Left colon (tissue), 2 donors: ENCODE data around the gene CD83. TPM values are rescaled to one million over a fixed set of nuclear protein-coding genes. Genes with fewer than 3 reads are reported as not detected.
"Not testable (repeated sequence)": the region's sequence is repeated elsewhere in the genome, so short reads cannot be mapped to it uniquely, and the experiment has no call there.

ENCODE experiments used
- ATAC-seq: fragments of 200-7000 bp; cut with Tn5 transposase; one replicate; pipeline ENCODE4 v1.9.1; 2020; ENCODE audit warnings: mild to moderate bottlenecking, moderate library complexity
- DNase-seq, 2 donors: peaks; one replicate each; pipeline ENCODE4 v3.0.0-alpha.2; 2020
- intact Hi-C, 2 donors: fragments of 100-400 bp; cut with DNase I in 1 of 2; cut with micrococcal nuclease in 1 of 2; formaldehyde crosslinking; loops; one replicate each; pipeline versions ENCODE4 v1.11.2 to v1.14.0; 2022; cut with DNase I, micrococcal nuclease
- long read RNA-seq: library from polyadenylated mRNA; unstranded; transcript quantifications from one replicate; pipeline ENCODE4 v2.0.0, GENCODE V29; 2021
- total RNA-seq, 2 donors: library from RNA; stranded (reverse); fragmentation: NEBNext Ultra II Directional; extraction: Animal tissue kit (Norgen Biotek cat#: 25700); gene quantifications; one replicate each; pipeline ENCODE4 v1.2.1, GENCODE V29; 2021
- donor health status: DM: no; HTN: no; CAD: no.
- donor health status: DM: yes; HTN: yes; CAD: no.

The CD83 gene, protein sequence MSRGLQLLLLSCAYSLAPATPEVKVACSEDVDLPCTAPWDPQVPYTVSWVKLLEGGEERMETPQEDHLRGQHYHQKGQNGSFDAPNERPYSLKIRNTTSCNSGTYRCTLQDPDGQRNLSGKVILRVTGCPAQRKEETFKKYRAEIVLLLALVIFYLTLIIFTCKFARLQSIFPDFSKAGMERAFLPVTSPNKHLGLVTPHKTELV
- 1 to 10 TPM; 1.3 to 2.6 TPM for total RNA-seq
- long read RNA-seq, partial matches to known transcripts: 0 of 2 reads
- long read RNA-seq, other reads (novel, unspliced or antisense): 0 of 2 reads

DNA sequence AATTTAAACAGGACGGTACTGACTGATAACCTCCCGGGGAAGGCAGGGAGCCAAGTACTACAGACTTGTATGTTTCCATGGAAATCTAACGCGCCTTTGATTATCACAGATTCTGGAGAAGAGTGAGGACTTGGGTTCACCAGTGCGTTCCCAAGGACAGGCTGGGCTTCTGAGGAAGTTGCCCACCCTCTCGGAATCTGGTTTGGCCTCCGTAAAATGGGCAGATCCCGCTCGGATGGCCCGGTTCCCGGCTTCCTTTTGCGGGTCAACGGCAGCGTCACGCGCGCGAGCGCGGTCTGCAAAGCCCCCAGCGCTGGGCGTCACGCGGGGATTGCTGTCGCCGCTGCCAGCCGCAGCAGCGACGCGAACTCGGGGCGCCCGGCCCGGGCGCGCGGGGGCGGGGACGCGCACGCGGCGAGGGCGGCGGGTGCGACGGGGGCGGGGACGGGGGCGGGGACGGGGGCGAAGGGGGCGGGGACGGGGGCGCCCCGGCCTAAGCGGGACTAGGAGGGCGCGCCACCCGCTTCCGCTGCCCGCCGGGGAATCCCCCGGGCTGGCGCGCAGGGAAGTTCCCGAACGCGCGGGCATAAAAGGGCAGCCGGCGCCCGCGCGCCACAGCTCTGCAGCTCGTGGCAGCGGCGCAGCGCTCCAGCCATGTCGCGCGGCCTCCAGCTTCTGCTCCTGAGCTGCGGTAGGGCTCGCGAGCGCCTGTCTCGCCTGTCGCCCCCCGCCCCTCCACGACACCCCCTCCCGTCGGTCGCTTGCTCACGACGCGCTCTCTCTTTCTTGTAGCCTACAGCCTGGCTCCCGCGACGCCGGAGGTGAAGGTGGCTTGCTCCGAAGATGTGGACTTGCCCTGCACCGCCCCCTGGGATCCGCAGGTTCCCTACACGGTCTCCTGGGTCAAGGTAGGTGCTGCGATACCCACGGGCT lies at the start of gene CD83:
Gene CD83, plus strand, starts transcription at position 615 of the 933 bp plus-strand sequence. Its CDS starts 40 bp downstream, at position 655.
- intact Hi-C loops: no loop called here
- ATAC-seq (peak; percentile 96), DNase-seq (peak; percentile 68 to 79)

DNA sequence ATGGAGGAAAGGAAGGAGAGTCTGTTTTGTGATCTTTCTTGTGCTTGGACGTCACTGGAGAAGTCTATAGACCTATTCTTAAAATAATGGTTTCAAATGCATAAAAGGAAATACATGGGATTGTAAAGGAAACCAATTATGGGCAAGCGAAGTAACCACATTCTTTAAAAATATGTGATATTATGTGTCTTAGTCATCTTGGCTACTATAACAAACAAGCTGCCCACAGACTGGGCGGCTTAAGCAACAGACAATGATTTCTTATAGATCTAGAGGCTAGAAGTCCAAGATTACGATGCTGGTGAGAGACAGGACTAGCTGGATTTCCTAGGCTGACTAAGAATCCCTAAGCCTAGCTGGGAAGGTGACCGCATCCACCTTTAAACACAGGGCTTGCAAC lies 49.4 kb upstream of the CD83 start:
- no peak for ATAC-seq
- intact Hi-C loops: loop anchor here in 1 of 2 donors (5.0 to 10.0 kb wide), 2 partner anchors 161 to 273 kb away; no protein-coding TSS in a partner anchor
- DNase-seq: no peak

DNA sequence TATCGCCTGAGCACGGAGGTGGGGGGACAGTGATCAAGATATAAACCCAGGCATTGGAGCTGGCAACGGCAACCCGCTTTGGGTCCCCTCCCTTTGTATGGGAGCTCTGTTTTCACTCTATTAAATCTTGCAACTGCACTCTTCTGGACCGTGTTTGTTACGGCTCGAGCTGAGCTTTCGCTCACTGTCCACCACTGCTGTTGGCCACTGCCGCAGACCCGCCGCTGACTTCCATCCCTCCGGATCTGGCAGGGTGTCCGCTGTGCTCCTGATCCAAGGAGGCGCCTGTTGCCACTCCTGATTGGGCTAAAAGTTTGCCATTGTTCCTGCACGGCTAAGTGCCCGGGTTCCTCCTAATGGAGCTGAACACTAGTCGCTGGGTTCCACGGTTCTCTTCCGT lies 48.9 kb upstream of the CD83 start:
- no peak for ATAC-seq
- no peak for DNase-seq
- intact Hi-C loops: loop anchor here in 1 of 2 donors (5.0 to 10.0 kb wide), 2 partner anchors 161 to 274 kb away; no protein-coding TSS in a partner anchor

GRCh38 chr6:14070457-14070856 lies 47.1 kb upstream of the CD83 start:
- no peak for ATAC-seq
- intact Hi-C loops: no loop called here

GRCh38 chr6:14072084-14072483 lies 45.5 kb upstream of the CD83 start:
- no peak for DNase-seq
- no peak for ATAC-seq
- intact Hi-C loops: no loop called here

More at GRCh38 chr6:14070457-14070856, 47.1 kb upstream of the CD83 start:
- no peak for DNase-seq

GRCh38 chr6:14073561-14074354 lies 43.8 kb upstream of the CD83 start:
- ATAC-seq, intact Hi-C loops, DNase-seq: not testable (repeated sequence)

DNA sequence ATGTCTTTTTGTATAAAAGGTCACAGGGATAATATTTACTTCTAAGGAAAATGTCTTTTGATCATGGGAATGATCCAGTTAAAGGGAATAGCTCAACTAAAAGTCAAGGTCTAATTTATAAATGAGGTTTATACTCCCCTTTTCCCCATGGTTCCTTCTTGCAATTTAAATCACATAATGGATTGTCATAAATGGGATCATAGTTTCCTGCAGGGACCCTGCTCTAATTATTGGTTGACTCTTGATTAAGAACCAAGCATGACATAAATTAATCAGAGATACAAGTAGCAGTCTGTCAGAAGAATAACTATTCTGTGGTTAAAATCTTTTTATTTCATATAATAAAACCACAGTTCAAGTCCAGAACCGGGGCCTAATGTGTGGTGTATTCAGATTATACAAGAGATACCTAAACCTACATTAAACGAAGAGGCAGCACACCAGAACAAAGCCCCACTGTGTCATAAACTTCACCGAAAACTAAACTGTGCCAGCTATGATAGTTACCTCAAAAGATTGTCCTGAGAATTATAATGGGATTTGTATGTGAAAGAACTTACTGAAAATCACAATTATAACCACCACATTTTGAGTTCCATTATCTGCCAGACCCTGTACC lies 43.0 kb upstream of the CD83 start:
- ATAC-seq: no peak
- intact Hi-C loops: no loop called here
- no peak for DNase-seq

DNA sequence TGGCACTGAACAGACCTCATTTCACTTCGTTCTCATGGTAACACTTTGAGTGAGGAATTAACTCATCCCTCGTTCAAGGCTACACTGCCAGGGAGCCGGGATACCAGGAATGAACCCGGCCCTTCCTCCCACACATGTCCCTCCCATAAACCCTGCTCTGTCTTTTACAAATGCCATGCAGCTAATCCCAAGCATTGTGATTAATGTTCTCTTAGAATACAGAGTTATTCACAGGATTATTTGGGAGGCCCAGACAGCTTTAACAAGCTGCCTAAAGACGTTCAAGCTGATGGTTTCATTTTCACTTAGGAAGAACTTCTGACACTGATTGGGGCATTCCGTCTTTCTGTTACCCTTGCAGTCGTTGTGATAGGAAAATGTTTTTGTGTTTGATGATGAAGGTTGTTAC lies 42.5 kb upstream of the CD83 start:
- intact Hi-C loops: no loop called here
- DNase-seq: no peak
- peak; percentile 61 for ATAC-seq

DNA sequence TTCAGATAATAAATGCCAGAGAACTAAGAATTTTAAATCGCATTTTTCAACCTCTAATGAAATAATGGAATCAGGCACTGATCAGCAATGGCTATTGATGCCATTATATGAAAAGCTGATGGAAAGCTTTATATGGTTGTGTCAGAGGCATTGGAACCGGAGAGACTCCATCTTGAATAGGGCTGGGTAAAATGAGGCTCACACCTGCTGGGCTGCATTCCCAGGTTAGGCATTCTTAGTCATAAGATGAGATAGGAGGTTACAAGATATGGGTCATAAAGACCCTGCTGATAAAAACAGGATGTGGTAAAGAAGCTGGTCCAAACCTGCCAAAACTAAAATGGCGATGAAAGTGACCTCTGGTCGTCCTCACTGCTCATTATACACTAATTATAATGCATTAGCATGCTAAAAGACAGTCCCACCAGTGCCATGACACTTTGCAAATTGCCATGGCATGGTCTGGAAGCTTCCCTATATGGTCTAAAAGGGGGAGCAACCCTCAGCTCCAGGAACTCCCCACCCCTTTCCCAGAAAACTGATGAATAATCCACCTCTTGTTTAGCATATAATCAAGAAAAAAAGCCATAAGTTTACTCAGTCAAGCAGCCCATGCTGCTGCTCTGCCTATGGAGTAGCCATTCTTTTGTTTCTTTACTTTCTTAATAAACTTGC lies 40.2 kb upstream of the CD83 start:
- intact Hi-C loops: no loop called here

DNA sequence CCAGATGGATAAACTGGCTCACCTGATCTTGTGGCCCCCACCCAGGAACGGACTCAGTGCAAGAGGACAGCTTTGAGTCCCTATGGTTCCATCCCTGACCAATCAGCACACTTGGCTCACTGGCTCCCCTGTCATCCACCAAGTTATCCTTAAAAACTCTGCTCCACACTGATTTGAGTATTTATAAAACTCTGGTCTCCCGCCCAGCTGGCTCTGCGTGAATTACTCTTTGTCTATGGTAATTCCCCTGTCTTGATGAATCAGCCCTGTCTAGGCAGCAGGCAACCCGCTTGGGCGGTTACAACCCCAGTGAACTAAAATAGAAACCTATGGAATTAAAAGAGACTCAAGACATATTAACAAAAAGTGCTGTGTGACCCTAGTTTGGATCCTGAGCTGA lies 38.1 kb upstream of the CD83 start:
- no peak for DNase-seq
- ATAC-seq: no peak
- intact Hi-C loops: no loop called here

More for the DNA sequence above, 40.2 kb upstream of the CD83 start:
- ATAC-seq (no peak), DNase-seq (no peak)

- ATAC-seq: no peak
- intact Hi-C loops: no loop called here
- no peak for DNase-seq
Observed at GRCh38 chr6:14079971-14080370, 37.6 kb upstream of the CD83 start.

DNA sequence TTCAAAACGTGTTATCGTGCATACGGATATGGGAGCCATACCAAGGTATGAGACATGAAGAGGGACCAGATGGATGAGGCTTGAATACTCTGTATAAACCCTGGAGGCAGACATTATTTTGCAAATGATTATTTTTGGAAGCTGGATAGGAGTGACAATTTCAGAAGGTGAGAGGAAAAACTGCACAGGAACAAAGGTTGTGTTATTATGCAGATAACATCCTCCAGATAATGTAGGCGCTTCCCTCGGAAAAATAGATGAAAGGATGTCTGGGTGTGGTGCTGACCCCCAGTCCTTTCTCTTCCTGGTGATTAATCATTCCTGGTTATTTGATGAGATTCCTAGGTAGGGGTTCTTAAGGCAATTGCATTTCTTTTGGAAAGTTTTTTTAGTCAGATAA lies 36.4 kb upstream of the CD83 start:
- intact Hi-C loops: no loop called here
- no peak for ATAC-seq
- no peak for DNase-seq

DNA sequence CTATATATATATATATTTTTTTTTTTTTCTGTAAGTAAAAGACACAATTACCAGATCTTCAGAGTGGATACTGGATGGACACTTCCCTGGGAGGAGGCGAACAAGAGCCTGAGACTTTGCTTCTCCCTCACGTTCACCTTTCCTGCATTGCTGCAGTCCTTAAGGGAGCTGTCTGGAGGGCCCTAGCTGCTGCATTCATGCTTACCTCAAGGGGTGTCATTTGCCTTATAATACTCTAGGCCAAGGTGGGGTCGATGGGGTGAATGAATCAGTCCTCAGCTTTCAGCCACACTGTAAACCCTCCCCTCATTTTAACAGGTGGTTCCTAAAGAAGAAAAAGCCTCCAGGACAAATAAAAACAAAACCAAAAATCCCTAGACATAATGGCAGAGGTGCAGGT lies 34.8 kb upstream of the CD83 start:
- no peak for DNase-seq
- intact Hi-C loops: no loop called here
- no peak for ATAC-seq

DNA sequence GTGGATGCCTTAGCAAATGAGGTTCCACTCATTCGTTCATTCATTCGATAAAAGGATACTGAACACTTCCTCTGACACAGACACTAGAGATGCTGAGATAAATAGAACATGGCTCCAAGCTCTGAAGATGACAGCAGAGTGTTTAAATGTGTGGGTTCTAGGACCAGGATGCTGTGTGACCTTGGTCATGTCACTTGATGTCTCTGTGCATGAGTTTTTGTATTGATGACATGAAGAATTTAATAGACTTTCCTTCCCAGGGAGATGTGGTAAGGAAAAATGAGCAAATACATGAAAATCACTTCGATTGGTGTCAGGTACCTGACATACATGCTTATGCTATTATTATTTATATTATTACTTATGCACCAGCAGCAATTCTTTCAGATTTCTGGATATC lies 34.3 kb upstream of the CD83 start:
- DNase-seq (no peak), ATAC-seq (no peak)
- intact Hi-C loops: no loop called here

DNA sequence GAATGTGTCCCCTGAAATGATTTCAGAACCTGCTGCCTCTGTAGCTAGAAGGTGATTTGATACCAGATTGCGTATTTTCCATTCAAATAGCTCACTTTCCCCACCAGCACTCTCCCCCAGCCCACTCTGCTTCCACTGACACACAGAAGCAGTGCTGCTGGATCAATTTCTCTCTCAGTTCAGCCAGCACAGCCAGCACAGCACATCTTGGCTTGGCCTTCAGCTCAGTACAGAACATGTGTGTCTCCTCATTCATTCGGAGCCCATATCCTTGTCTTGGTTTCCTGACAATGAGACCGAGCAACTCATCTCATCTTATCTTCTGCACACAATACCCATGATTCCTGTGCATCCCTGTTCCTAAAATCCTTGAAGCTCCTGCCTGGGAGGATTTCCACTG lies 33.8 kb upstream of the CD83 start:
- no peak for DNase-seq
- no peak for ATAC-seq
- intact Hi-C loops: no loop called here

DNA sequence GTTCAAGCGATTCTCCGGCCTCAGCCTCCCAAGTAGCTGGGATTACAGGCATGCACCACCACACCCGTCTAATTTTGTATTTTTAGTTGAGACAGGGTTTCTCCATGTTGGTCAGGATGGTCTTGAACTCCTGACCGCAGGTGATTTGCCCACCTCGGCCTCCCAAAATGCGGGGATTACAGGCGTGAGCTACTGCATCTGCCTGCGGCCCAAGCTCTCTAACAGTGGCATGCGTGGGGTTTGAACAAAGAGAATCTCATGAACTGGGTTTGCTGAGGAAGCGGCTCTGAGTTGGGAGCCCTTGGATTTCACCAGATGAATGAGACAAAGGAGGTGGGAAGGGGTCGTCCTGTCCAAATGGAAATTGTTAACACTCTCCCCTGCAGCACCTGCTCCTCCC lies 33.2 kb upstream of the CD83 start:
- intact Hi-C loops: no loop called here
- no peak for DNase-seq
- no peak for ATAC-seq

- intact Hi-C loops: no loop called here
- ATAC-seq (no peak), DNase-seq (no peak)
Observed at GRCh38 chr6:14085176-14085787, 32.3 kb upstream of the CD83 start.

DNA sequence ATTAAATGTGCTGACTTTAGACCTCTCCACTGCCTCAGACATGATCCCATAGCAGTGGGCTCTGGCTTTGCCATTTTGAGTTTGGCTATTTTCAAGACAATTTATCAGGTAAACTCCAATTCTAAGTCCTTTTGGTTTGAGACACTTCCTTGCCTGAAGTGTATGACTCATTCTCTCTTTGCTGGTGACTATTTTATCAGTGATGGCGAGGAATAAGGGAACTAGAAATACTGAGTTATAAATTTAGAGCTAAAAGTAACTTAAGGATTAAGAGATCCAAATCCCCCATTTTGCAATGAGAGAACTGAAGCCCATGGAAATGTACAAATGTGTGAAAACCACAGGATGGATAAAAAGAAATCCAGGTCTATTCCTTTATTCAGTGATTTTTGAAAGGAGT lies 30.9 kb upstream of the CD83 start:
- ATAC-seq (no peak), DNase-seq (no peak)
- intact Hi-C loops: no loop called here
